DOHH2 (cell line): Measurements from ENCODE around the gene DSTYK.

ENCODE experiments used
- EZH2phosphoT487 ChIP-seq: fragments of 200-600 bp; sonication (generic); IDR thresholded peaks from 2 replicates; pipeline ENCODE4 v1.6.1; 2017; ENCODE audit warnings: borderline replicate concordance, mild to moderate bottlenecking, antibody characterized with exemption, low read length, moderate library complexity, mixed read lengths
- TF ChIP-seq, protein P1 (sequence below): fragments of 200-600 bp; sonication (generic); IDR thresholded peaks from one replicate; pipeline ENCODE4 v1.5.1; 2014; ENCODE audit warnings: antibody characterized with exemption, mild to moderate bottlenecking, low read depth, low read length; ENCODE audit not compliant: poor library complexity, severe bottlenecking

DNA sequence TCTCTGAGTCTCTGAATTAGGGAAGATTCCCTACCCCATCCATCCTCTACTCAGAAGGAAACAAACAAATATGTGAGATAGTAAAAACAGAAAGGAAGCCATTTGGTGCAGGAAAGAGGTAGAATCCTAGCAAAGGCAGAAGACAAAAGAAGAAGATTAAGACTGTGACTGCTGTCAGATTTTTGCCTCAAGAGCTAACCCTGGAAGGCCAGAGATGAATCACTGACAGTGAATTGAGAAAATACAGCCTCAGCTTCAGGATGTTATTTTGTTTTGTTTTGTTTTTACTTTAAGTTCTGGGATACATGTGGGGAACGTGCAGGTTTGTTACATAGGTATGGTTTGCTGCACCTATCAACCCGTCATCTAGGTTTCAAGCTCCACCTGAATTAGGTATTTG lies 31.7 kb downstream of the DSTYK start:
- TF ChIP-seq, protein P1, sequence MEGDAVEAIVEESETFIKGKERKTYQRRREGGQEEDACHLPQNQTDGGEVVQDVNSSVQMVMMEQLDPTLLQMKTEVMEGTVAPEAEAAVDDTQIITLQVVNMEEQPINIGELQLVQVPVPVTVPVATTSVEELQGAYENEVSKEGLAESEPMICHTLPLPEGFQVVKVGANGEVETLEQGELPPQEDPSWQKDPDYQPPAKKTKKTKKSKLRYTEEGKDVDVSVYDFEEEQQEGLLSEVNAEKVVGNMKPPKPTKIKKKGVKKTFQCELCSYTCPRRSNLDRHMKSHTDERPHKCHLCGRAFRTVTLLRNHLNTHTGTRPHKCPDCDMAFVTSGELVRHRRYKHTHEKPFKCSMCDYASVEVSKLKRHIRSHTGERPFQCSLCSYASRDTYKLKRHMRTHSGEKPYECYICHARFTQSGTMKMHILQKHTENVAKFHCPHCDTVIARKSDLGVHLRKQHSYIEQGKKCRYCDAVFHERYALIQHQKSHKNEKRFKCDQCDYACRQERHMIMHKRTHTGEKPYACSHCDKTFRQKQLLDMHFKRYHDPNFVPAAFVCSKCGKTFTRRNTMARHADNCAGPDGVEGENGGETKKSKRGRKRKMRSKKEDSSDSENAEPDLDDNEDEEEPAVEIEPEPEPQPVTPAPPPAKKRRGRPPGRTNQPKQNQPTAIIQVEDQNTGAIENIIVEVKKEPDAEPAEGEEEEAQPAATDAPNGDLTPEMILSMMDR, result no peak
- TF ChIP-seq EZH2phosphoT487, result no peak
